HCT116 (cell line): ENCODE data around the gene CISD2. TPM values are rescaled to one million over a fixed set of nuclear protein-coding genes. Genes with fewer than 3 reads are reported as not detected.

Source experiments
- ATAC-seq: fragments of 200-7000 bp; cut with Tn5 transposase; 2 replicates; pipeline ENCODE4 v1.9.1; 2020; ENCODE audit warnings: mild to moderate bottlenecking, moderate library complexity
- BruUV-seq: library from RNA; stranded (reverse); fragments of 400-500 nt; replicated peaks from 2 replicates; lab custom pipeline; 2021; lab: Mats Ljungman, UMichigan
- CTCF ChIA-PET: fragments of 300-600 bp; sonication (Branson Sonifier 250); formaldehyde crosslinking; loops from one replicate; lab custom pipeline; 2021; ENCODE audit warnings: antibody characterized with exemption; lab: Charles Lee
- POLR2A ChIA-PET: fragments of 300-600, 350-600 bp; sonication (Branson Sonifier 250); formaldehyde crosslinking; loops from one replicate; lab custom pipeline; 2021; ENCODE audit warnings: antibody characterized with exemption; lab: Charles Lee
- RAD21 ChIA-PET, 2 experiments: fragments of 300-600 bp; sonication (Branson Sonifier 250); formaldehyde crosslinking; loops; one replicate each; lab custom pipeline; 2023; ENCODE audit warnings: low total read pairs in 2 of 2; ENCODE audit not compliant: uncharacterized antibody in 2 of 2, unreplicated experiment in 2 of 2, low non-redundant PET in 1 of 2; lab: Charles Lee
- DNase-seq: peaks from one replicate; pipeline ENCODE4 v3.0.0-alpha.2; 2010; ENCODE audit warnings: low read depth, low spot score
- H2AFZ ChIP-seq: fragments of 200-600 bp; shearing (Covaris generic), sonication (generic); 2 replicates; pipeline ENCODE4 v1.6.1; 2017; ENCODE audit warnings: low read depth, mixed run types, mixed read lengths, antibody characterized with exemption, low read length; ENCODE audit not compliant: poor library complexity, severe bottlenecking
- H3K27ac ChIP-seq: 2 replicates; pipeline ENCODE4 v1.5.1; 2012; ENCODE audit warnings: low read depth, low read length
- H3K27me3 ChIP-seq: fragments of 200-600 bp; sonication (generic); 2 replicates; pipeline ENCODE4 v1.6.1; 2016; ENCODE audit warnings: mixed run types, low read length, mixed read lengths; ENCODE audit not compliant: insufficient read depth
- H3K36me3 ChIP-seq, 2 experiments: fragments of 200-500 bp in 1 of 2; fragments of 200-600 bp in 1 of 2; sonication (Bioruptor generic) in 1 of 2; sonication (generic) in 1 of 2; 2 replicates each; pipeline versions ENCODE4 v1.5.1 to v1.6.1; 2014 to 2016; ENCODE audit warnings: low read length in 2 of 2, inconsistent platforms in 1 of 2, mixed read lengths in 1 of 2, mixed run types in 1 of 2; ENCODE audit not compliant: insufficient read depth in 2 of 2, control insufficient read depth in 1 of 2
- H3K4me1 ChIP-seq, 2 experiments: fragments of 200-600 bp in 1 of 2; sonication (generic) in 1 of 2; 2 replicates each; pipeline versions ENCODE4 v1.5.1 to v1.6.1; 2012 to 2017; ENCODE audit warnings: low read length in 2 of 2, inconsistent platforms in 1 of 2, mild to moderate bottlenecking in 1 of 2, mixed read lengths in 1 of 2, mixed run types in 1 of 2, moderate library complexity in 1 of 2; ENCODE audit not compliant: insufficient read depth in 2 of 2, control insufficient read depth in 1 of 2
- H3K4me2 ChIP-seq: fragments of 200-600 bp; sonication (generic); 2 replicates; pipeline ENCODE4 v1.6.1; 2017; ENCODE audit warnings: mixed run types, low read length, mixed read lengths
- H3K4me3 ChIP-seq, 2 experiments: fragments of 200-600 bp in 1 of 2; sonication (generic) in 1 of 2; replicated peaks in 1 of 2; 2 replicates each; pipeline ENCODE4 v1.5.1; 2011 to 2016; ENCODE audit warnings: low read length in 2 of 2, control low read depth in 1 of 2, low read depth in 1 of 2, mild to moderate bottlenecking in 1 of 2, mixed read lengths in 1 of 2, mixed run types in 1 of 2
- H3K79me2 ChIP-seq: fragments of 200-600 bp; sonication (generic); 2 replicates; pipeline ENCODE4 v1.6.1; 2017; ENCODE audit warnings: mild to moderate bottlenecking, mixed run types, low read length, moderate library complexity, mixed read lengths; ENCODE audit not compliant: insufficient read depth
- H3K9ac ChIP-seq: fragments of 200-600 bp; sonication (generic); 2 replicates; pipeline ENCODE4 v1.6.1; 2016; ENCODE audit warnings: low read length, mixed read lengths
- H3K9me2 ChIP-seq: fragments of 200-600 bp; sonication (generic), shearing (Covaris generic); 2 replicates; pipeline ENCODE4 v1.6.1; 2017; ENCODE audit warnings: mixed run types, mild to moderate bottlenecking, moderate library complexity; ENCODE audit not compliant: insufficient read depth
- H3K9me3 ChIP-seq, 2 experiments: fragments of 200-500 bp in 1 of 2; fragments of 200-600 bp in 1 of 2; sonication (Bioruptor generic) in 1 of 2; sonication (generic) in 1 of 2; 2 replicates each; pipeline ENCODE4 v1.6.1; 2014 to 2017; ENCODE audit warnings: low read length in 2 of 2, mixed read lengths in 2 of 2, inconsistent platforms in 1 of 2, low read depth in 1 of 2, mild to moderate bottlenecking in 1 of 2, mixed run types in 1 of 2, moderate library complexity in 1 of 2; ENCODE audit not compliant: control insufficient read depth in 1 of 2, insufficient read depth in 1 of 2
- H4K20me1 ChIP-seq: fragments of 200-600 bp; sonication (generic), shearing (Covaris generic); 2 replicates; pipeline ENCODE4 v1.6.1; 2017; ENCODE audit warnings: mixed run types, mild to moderate bottlenecking, moderate library complexity; ENCODE audit not compliant: insufficient read depth
- CBX3 ChIP-seq: IDR thresholded peaks from 2 replicates; pipeline ENCODE4 v1.6.1; 2012; ENCODE audit warnings: low read depth
- CEBPB ChIP-seq: IDR thresholded peaks from 2 replicates; pipeline ENCODE4 v1.6.1; 2012; ENCODE audit warnings: low read depth
- ELF1 ChIP-seq: IDR thresholded peaks from 2 replicates; pipeline ENCODE4 v1.6.1; 2012; ENCODE audit warnings: low read depth, borderline replicate concordance
- EZH2 ChIP-seq: fragments of 200-600 bp; sonication (generic); IDR thresholded peaks from 2 replicates; pipeline ENCODE4 v1.6.1; 2017; ENCODE audit warnings: antibody characterized with exemption, mixed run types
- EZH2phosphoT487 ChIP-seq: fragments of 200-600 bp; IDR thresholded peaks from 2 replicates; pipeline ENCODE4 v1.6.1; 2018; ENCODE audit warnings: antibody characterized with exemption, borderline replicate concordance
- FOSL1 ChIP-seq: IDR thresholded peaks from 2 replicates; pipeline ENCODE4 v1.6.1; 2012; ENCODE audit warnings: low read depth
- JUND ChIP-seq: IDR thresholded peaks from 2 replicates; pipeline ENCODE4 v1.6.1; 2012
- MAX ChIP-seq: IDR thresholded peaks from 2 replicates; pipeline ENCODE4 v1.6.1; 2012
- POLR2AphosphoS5 ChIP-seq: IDR thresholded peaks from 2 replicates; pipeline ENCODE4 v1.6.1; 2011; ENCODE audit warnings: mild to moderate bottlenecking, low read depth, low read length, moderate library complexity
- RAD21 ChIP-seq: IDR thresholded peaks from 2 replicates; pipeline ENCODE4 v1.6.1; 2012; ENCODE audit warnings: low read depth, mild to moderate bottlenecking
- SIN3A ChIP-seq: IDR thresholded peaks from 2 replicates; pipeline ENCODE4 v1.6.1; 2012; ENCODE audit warnings: low read depth
- SP1 ChIP-seq: IDR thresholded peaks from 2 replicates; pipeline ENCODE4 v1.6.1; 2012; ENCODE audit warnings: low read depth
- SRF ChIP-seq: IDR thresholded peaks from 2 replicates; pipeline ENCODE4 v1.6.1; 2012; ENCODE audit warnings: low read depth
- TCF7L2 ChIP-seq: IDR thresholded peaks from 2 replicates; pipeline ENCODE4 v1.7.0; 2011; ENCODE audit warnings: borderline replicate concordance, inconsistent platforms; ENCODE audit not compliant: insufficient read depth, insufficient read length; ENCODE audit errors: extremely low read depth
- YY1 ChIP-seq: IDR thresholded peaks from 2 replicates; pipeline ENCODE4 v1.6.1; 2011; ENCODE audit warnings: low read length, low read depth, moderate library complexity, mild to moderate bottlenecking; ENCODE audit not compliant: insufficient replicate concordance; ENCODE audit errors: extremely low read depth
- ZFX ChIP-seq: fragments of 450-650 bp; IDR thresholded peaks from 2 replicates; pipeline ENCODE4 v1.6.1; 2017
- ZNF274 ChIP-seq: fragments of 200-500 bp; sonication (Bioruptor generic); IDR thresholded peaks from 2 replicates; pipeline ENCODE4 v1.6.1; 2014; ENCODE audit warnings: mild to moderate bottlenecking, low read depth, low read length, inconsistent platforms
- intact Hi-C: fragments of 100-400 bp; cut with micrococcal nuclease; formaldehyde crosslinking; loops from 2 replicates; pipeline ENCODE4 v1.10.0; 2022
- total RNA-seq: library from RNA; stranded (reverse); gene quantifications from one replicate; pipeline ENCODE4 v1.2.1, GENCODE V29; 2021; ENCODE audit not compliant: unreplicated experiment
- TF ChIP-seq, protein P1 (sequence below), 3 experiments: fragments of 200-600 bp in 1 of 3; sonication (generic) in 1 of 3; IDR thresholded peaks in 2 of 3; conservative IDR thresholded peaks in 1 of 3; 2 replicates each; pipeline ENCODE4 v1.5.1; 2012 to 2017; ENCODE audit warnings: low read depth in 2 of 3, low read length in 2 of 3, antibody characterized with exemption in 1 of 3, borderline replicate concordance in 1 of 3, control low read depth in 1 of 3, mild to moderate bottlenecking in 1 of 3, mixed read lengths in 1 of 3, mixed run types in 1 of 3, moderate library complexity in 1 of 3; ENCODE audit not compliant: insufficient read depth in 1 of 3

CISD2 gene
- total RNA-seq, 1 experiment from 2014 or later, result 38.9 TPM

DNA sequence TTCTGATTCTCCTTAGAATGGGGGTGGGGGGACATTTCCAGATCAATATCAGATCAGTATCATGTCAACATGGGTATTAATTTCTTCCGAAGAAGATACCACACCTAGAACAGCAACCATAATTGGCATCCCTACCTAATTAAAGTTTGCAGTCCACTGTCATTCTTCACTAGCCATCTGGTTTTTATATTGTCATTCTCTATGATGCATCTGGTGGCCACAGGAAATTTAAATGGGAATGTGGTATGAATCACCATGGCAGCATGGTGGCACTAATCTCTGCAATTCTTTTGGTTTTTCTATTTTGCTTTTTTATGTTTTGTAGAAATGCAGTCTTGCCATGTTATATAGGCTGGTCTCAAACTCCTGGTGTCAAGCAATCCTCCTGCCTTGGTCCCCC, 24.9 kb upstream of the CISD2 start:
- Histone ChIP-seq H3K27ac (no peak overlapping the region), H3K4me3 (no peak overlapping the region), H3K4me1 (no peaks in the 10 kb centered on the region), H3K27me3 (no peaks in the 10 kb centered on the region), H3K9ac (no peak overlapping the region), H3K36me3 (no peaks in the 10 kb centered on the region), H2AFZ (no peak overlapping the region), H4K20me1 (no peaks in the 10 kb centered on the region), H3K9me2 (no peaks in the 10 kb centered on the region), H3K4me2 (no peak overlapping the region), H3K9me3 (no peaks in the 10 kb centered on the region), H3K79me2 (peaks cover 31% of the 10 kb centered on the region; the same call in 1 of the 2 replicates)
- no TSS peak for BruUV-seq
- CTCF ChIA-PET, result no interaction called here
- ATAC-seq, result no peak
- intact Hi-C loops, result no loop called here
- POLR2A ChIA-PET, result no interaction called here
- TF ChIP-seq SRF (no peak), SP1 (no peak), EZH2phosphoT487 (no peak), ELF1 (no peak), ZNF274 (no peak), MAX (no peak), CBX3 (no peak), EZH2 (no peak), SIN3A (no peak), POLR2AphosphoS5 (no peak), TCF7L2 (no peak), FOSL1 (no peak), CEBPB (no peak), ZFX (no peak), JUND (no peak), YY1 (no peak), RAD21 (no peak)
- TF ChIP-seq, protein P1, sequence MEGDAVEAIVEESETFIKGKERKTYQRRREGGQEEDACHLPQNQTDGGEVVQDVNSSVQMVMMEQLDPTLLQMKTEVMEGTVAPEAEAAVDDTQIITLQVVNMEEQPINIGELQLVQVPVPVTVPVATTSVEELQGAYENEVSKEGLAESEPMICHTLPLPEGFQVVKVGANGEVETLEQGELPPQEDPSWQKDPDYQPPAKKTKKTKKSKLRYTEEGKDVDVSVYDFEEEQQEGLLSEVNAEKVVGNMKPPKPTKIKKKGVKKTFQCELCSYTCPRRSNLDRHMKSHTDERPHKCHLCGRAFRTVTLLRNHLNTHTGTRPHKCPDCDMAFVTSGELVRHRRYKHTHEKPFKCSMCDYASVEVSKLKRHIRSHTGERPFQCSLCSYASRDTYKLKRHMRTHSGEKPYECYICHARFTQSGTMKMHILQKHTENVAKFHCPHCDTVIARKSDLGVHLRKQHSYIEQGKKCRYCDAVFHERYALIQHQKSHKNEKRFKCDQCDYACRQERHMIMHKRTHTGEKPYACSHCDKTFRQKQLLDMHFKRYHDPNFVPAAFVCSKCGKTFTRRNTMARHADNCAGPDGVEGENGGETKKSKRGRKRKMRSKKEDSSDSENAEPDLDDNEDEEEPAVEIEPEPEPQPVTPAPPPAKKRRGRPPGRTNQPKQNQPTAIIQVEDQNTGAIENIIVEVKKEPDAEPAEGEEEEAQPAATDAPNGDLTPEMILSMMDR (IDR thresholded peaks at IDR 0.05 in 2 of 3, conservative IDR thresholded peaks at IDR 0.05 in 1 of 3; ENCODE audit: borderline replicate concordance in 1 of 3, insufficient read depth in 1 of 3, low read depth in 2 of 3, low read length in 2 of 3), result no peak
- DNase-seq, result no peak
- RAD21 ChIA-PET, result no interaction called here
